Muscle layer of colon (tissue), 2 donors: ENCODE results near the gene CARS1.

Experiments
- H3K27ac ChIP-seq: one replicate; pipeline ENCODE4 v1.7.0; 2013; ENCODE audit warnings: low read depth, mild to moderate bottlenecking, low read length, moderate library complexity
- H3K27me3 ChIP-seq, 2 donors: one replicate each; pipeline ENCODE4 v1.7.0; 2013; ENCODE audit warnings: low read length in 2 of 2, mild to moderate bottlenecking in 2 of 2; ENCODE audit not compliant: insufficient read depth in 2 of 2, control insufficient read depth in 1 of 2
- H3K36me3 ChIP-seq: one replicate; pipeline ENCODE4 v1.7.0; 2013; ENCODE audit warnings: mild to moderate bottlenecking, low read length; ENCODE audit not compliant: insufficient read depth
- H3K4me1 ChIP-seq: one replicate; pipeline ENCODE4 v1.7.0; 2013; ENCODE audit warnings: mild to moderate bottlenecking, low read length; ENCODE audit not compliant: insufficient read depth
- H3K4me3 ChIP-seq, 2 donors: one replicate each; pipeline ENCODE4 v1.7.0; 2013; ENCODE audit warnings: low read length in 2 of 2, low read depth in 1 of 2, mild to moderate bottlenecking in 1 of 2, moderate library complexity in 1 of 2
- H3K9ac ChIP-seq: one replicate; pipeline ENCODE4 v1.7.0; 2013; ENCODE audit warnings: low read length
- H3K9me3 ChIP-seq: one replicate; pipeline ENCODE4 v1.7.0; 2013; ENCODE audit warnings: mild to moderate bottlenecking, low read length
- donor health status: abdominal sarcoma.
- donor health status: Adenocarcinoma of cecum.

CARS1 gene

GRCh38 chr11:3087821-3088800 lies 30.9 kb upstream of the CARS1 start:
- peaks cover 23% of the 10 kb centered on the region for H3K36me3 ChIP-seq
- no peak overlapping the region for H3K27ac ChIP-seq
- no peaks in the 10 kb centered on the region for H3K4me1 ChIP-seq
- H3K27me3 ChIP-seq: no peaks in the 10 kb centered on the region
- no peak overlapping the region for H3K9ac ChIP-seq
- H3K4me3 ChIP-seq: no peak overlapping the region
- H3K9me3 ChIP-seq: no peaks in the 10 kb centered on the region

GRCh38 chr11:3087373-3087772 lies 30.1 kb upstream of the CARS1 start:
- Histone ChIP-seq H3K9me3 (no peaks in the 10 kb centered on the region), H3K4me3 (no peak overlapping the region), H3K27ac (no peak overlapping the region), H3K36me3 (peaks cover 21% of the 10 kb centered on the region), H3K4me1 (no peaks in the 10 kb centered on the region), H3K27me3 (no peaks in the 10 kb centered on the region), H3K9ac (no peak overlapping the region)

GRCh38 chr11:3086671-3087150 lies 29.5 kb upstream of the CARS1 start:
- Histone ChIP-seq H3K36me3 (peaks cover 21% of the 10 kb centered on the region), H3K9me3 (no peaks in the 10 kb centered on the region), H3K27me3 (no peaks in the 10 kb centered on the region), H3K4me3 (no peak overlapping the region), H3K27ac (no peak overlapping the region), H3K9ac (no peak overlapping the region), H3K4me1 (no peaks in the 10 kb centered on the region)

- H3K4me1 ChIP-seq: no peaks in the 10 kb centered on the region
- H3K27ac ChIP-seq: no peak overlapping the region
- peaks cover 21% of the 10 kb centered on the region for H3K36me3 ChIP-seq
- H3K4me3 ChIP-seq: no peak overlapping the region
- H3K27me3 ChIP-seq: no peaks in the 10 kb centered on the region
- H3K9me3 ChIP-seq: no peaks in the 10 kb centered on the region
- no peak overlapping the region for H3K9ac ChIP-seq
Measured at GRCh38 chr11:3086114-3086513, 28.9 kb upstream of the CARS1 start.

- peaks cover 17% of the 10 kb centered on the region for H3K36me3 ChIP-seq
- H3K27ac ChIP-seq: no peak overlapping the region
- no peaks in the 10 kb centered on the region for H3K4me1 ChIP-seq
- H3K27me3 ChIP-seq: no peaks in the 10 kb centered on the region
- no peaks in the 10 kb centered on the region for H3K9me3 ChIP-seq
- H3K9ac ChIP-seq: no peak overlapping the region
- H3K4me3 ChIP-seq: no peak overlapping the region
Measured at GRCh38 chr11:3085052-3085451, 27.8 kb upstream of the CARS1 start.

GRCh38 chr11:3083321-3083720 lies 26.1 kb upstream of the CARS1 start:
- no peaks in the 10 kb centered on the region for H3K27me3 ChIP-seq
- peaks cover 3% of the 10 kb centered on the region for H3K36me3 ChIP-seq
- no peaks in the 10 kb centered on the region for H3K4me1 ChIP-seq
- H3K9ac ChIP-seq: no peak overlapping the region
- H3K9me3 ChIP-seq: no peaks in the 10 kb centered on the region
- H3K27ac ChIP-seq: no peak overlapping the region
- no peak overlapping the region for H3K4me3 ChIP-seq

- Histone ChIP-seq H3K27me3 (no peaks in the 10 kb centered on the region), H3K4me3 (no peak overlapping the region), H3K27ac (no peak overlapping the region), H3K36me3 (no peaks in the 10 kb centered on the region), H3K4me1 (no peaks in the 10 kb centered on the region), H3K9ac (no peak overlapping the region), H3K9me3 (no peaks in the 10 kb centered on the region)
Measured at GRCh38 chr11:3081386-3081751, 24.1 kb upstream of the CARS1 start.

- Histone ChIP-seq H3K9ac (no peak overlapping the region), H3K4me3 (no peak overlapping the region)
Measured at GRCh38 chr11:3080733-3081385, 23.6 kb upstream of the CARS1 start.

GRCh38 chr11:3080104-3080503 lies 22.9 kb upstream of the CARS1 start:
- H3K27me3 ChIP-seq: no peaks in the 10 kb centered on the region
- H3K36me3 ChIP-seq: no peaks in the 10 kb centered on the region
- H3K4me1 ChIP-seq: no peaks in the 10 kb centered on the region
- no peak overlapping the region for H3K9ac ChIP-seq
- no peak overlapping the region for H3K27ac ChIP-seq
- H3K4me3 ChIP-seq: no peak overlapping the region
- no peaks in the 10 kb centered on the region for H3K9me3 ChIP-seq

More at GRCh38 chr11:3080733-3081385, 23.6 kb upstream of the CARS1 start:
- H3K27me3 ChIP-seq: no peaks in the 10 kb centered on the region
- H3K36me3 ChIP-seq: no peaks in the 10 kb centered on the region
- H3K4me1 ChIP-seq: no peaks in the 10 kb centered on the region
- no peak overlapping the region for H3K27ac ChIP-seq
- no peaks in the 10 kb centered on the region for H3K9me3 ChIP-seq

GRCh38 chr11:3077846-3078440 lies 20.7 kb upstream of the CARS1 start:
- H3K9me3 ChIP-seq: no peaks in the 10 kb centered on the region
- no peak overlapping the region for H3K27ac ChIP-seq
- no peaks in the 10 kb centered on the region for H3K4me1 ChIP-seq
- H3K27me3 ChIP-seq: no peaks in the 10 kb centered on the region
- no peak overlapping the region for H3K4me3 ChIP-seq
- H3K36me3 ChIP-seq: no peaks in the 10 kb centered on the region
- no peak overlapping the region for H3K9ac ChIP-seq

- Histone ChIP-seq H3K27ac (no peak overlapping the region), H3K9ac (no peak overlapping the region), H3K9me3 (no peaks in the 10 kb centered on the region)
Measured at GRCh38 chr11:3077189-3077836, 20.1 kb upstream of the CARS1 start.

More at GRCh38 chr11:3077189-3077836, 20.1 kb upstream of the CARS1 start:
- H3K36me3 ChIP-seq: no peaks in the 10 kb centered on the region
- no peaks in the 10 kb centered on the region for H3K27me3 ChIP-seq
- H3K4me3 ChIP-seq: no peak overlapping the region
- no peaks in the 10 kb centered on the region for H3K4me1 ChIP-seq
